ENCODE measurements around the gene INPP4B.
A peak's percentile ranks its signal among the peaks of the same experiment; 100 is the strongest.

INPP4B gene

GRCh38 chr4:142493255-142494110 is 352.6 kb downstream of the INPP4B start:
- peak; percentile 12 for DNase-seq (ENCODE audit: low read depth)
- no peak for TF ChIP-seq CTCF (conservative IDR thresholded peaks at IDR 0.05; ENCODE audit: low read length)
- H3K4me3 ChIP-seq (ENCODE audit: low read length) = no peak overlapping the region

- H3K4me3 ChIP-seq (ENCODE audit: low read length) = no peak overlapping the region
- DNase-seq (ENCODE audit: low read depth) = no peak
- TF ChIP-seq CTCF (conservative IDR thresholded peaks at IDR 0.05; ENCODE audit: low read length) = no peak
These were observed 360.6 kb downstream of the INPP4B start for GRCh38 chr4:142485452-142485851.

GRCh38 chr4:142480244-142480643 is 365.9 kb downstream of the INPP4B start:
- no peak for TF ChIP-seq CTCF (conservative IDR thresholded peaks at IDR 0.05; ENCODE audit: low read length)
- no peak overlapping the region for H3K4me3 ChIP-seq (ENCODE audit: low read length)
- peak; percentile 8 for DNase-seq (ENCODE audit: low read depth)

- TF ChIP-seq CTCF (conservative IDR thresholded peaks at IDR 0.05; ENCODE audit: low read length) = no peak
- DNase-seq (ENCODE audit: low read depth) = peak; percentile 10
- H3K4me3 ChIP-seq (ENCODE audit: low read length) = no peak overlapping the region
These were observed 370.4 kb downstream of the INPP4B start for GRCh38 chr4:142475663-142476062.

GRCh38 chr4:142474398-142475087 is 371.6 kb downstream of the INPP4B start:
- no peak for TF ChIP-seq CTCF (conservative IDR thresholded peaks at IDR 0.05; ENCODE audit: low read length)
- DNase-seq (ENCODE audit: low read depth) = no peak
- H3K4me3 ChIP-seq (ENCODE audit: low read length) = no peak overlapping the region

- DNase-seq (ENCODE audit: low read depth) = no peak
- H3K4me3 ChIP-seq (ENCODE audit: low read length) = no peak overlapping the region
These were observed 372.2 kb downstream of the INPP4B start for GRCh38 chr4:142473960-142474338.

More at GRCh38 chr4:142473960-142474338, 372.2 kb downstream of the INPP4B start:
- TF ChIP-seq CTCF (conservative IDR thresholded peaks at IDR 0.05; ENCODE audit: low read length) = no peak
